Heart left ventricle (tissue), 13 donors: ENCODE measurements around the gene SYT3.

Experiments
- POLR2A ChIP-seq, 2 donors: fragments of 450-650 bp; IDR thresholded peaks; one replicate each; pipeline ENCODE4 v1.6.1; 2017; ENCODE audit warnings: antibody characterized with exemption in 2 of 2, mild to moderate bottlenecking in 2 of 2, moderate library complexity in 2 of 2
- TF ChIP-seq, protein P1 (sequence below), 12 donors: fragments of 200-600 bp; sonication (generic) in 4 of 12; IDR thresholded peaks; one replicate each; pipeline versions ENCODE4 v1.5.0 to v1.8.0; 2018 to 2022; ENCODE audit warnings: antibody characterized with exemption in 12 of 12, mild to moderate bottlenecking in 5 of 12
- donor health status: ischemic (EF 13 %, LVEDD 7.1; RV severe dilation, severe dysfunction).
- donor health status: DM: no; HTN: yes; CAD: no.
- donor health status: DM: no; HTN: no; CAD: no.
- donor health status: ischemic (EF 25% LVEDD 6.9; RV normal size, moderate dysfunction).
- donor health status: ischemic (EF 25% LVEDD 5.7; RV mildly dilated, moderate dysfunction).
- donor health status: ischemic (EF 35%, LVEDD 5.7; RV mildly dilated, moderate dysfunction).
- donor health status: nonischemic (EF 11% LVEDD 7.7; RV severe dilation, severe dysfunction).
- donor health status: DM: yes; HTN: yes; CAD: no.
- donor health status: PGD.
- donor health status: ischemic (EF 29% LVEDD 5.4; RV normal size, mild dysfunction).
- donor health status: nonischemic (EF 23%, LVEDD 6.1; RV moderate dilation, normal function).

DNA sequence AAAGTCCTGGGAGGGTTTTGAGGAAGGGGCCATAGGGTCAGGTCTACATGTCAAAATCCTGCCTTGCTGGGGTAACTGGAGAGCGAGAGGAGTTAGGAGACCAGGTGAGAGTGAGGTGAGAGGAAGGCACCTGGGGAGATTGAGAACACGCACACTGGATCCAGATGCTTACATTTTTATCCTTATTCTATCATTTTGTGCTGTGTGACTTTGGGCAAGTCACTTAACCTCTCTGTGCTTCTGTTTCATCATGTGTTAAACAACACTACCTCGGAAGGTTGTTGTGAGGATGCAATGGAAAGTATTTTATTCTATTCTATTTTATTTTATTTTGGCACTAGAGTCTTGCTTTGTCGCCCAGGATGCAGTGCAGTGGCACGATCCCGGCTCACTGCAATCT, 13.0 kb upstream of the SYT3 start:
- TF ChIP-seq, protein P1, sequence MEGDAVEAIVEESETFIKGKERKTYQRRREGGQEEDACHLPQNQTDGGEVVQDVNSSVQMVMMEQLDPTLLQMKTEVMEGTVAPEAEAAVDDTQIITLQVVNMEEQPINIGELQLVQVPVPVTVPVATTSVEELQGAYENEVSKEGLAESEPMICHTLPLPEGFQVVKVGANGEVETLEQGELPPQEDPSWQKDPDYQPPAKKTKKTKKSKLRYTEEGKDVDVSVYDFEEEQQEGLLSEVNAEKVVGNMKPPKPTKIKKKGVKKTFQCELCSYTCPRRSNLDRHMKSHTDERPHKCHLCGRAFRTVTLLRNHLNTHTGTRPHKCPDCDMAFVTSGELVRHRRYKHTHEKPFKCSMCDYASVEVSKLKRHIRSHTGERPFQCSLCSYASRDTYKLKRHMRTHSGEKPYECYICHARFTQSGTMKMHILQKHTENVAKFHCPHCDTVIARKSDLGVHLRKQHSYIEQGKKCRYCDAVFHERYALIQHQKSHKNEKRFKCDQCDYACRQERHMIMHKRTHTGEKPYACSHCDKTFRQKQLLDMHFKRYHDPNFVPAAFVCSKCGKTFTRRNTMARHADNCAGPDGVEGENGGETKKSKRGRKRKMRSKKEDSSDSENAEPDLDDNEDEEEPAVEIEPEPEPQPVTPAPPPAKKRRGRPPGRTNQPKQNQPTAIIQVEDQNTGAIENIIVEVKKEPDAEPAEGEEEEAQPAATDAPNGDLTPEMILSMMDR (IDR thresholded peaks at IDR 0.05): no peak
- TF ChIP-seq POLR2A (IDR thresholded peaks at IDR 0.05): no peak
